Retinal pigment epithelial cell (primary cell): ENCODE measurements around the gene YPEL5.
A peak's percentile ranks its signal among the peaks of the same experiment; 100 is the strongest.

Experiments
- DNase-seq: peaks from one replicate; pipeline ENCODE4 v3.0.0-alpha.2; 2010; ENCODE audit warnings: low read depth
- H3K4me3 ChIP-seq: 2 replicates; pipeline ENCODE4 v1.5.1; 2011; ENCODE audit warnings: mild to moderate bottlenecking, low read length, control low read depth, moderate library complexity
- TF ChIP-seq, protein P1 (sequence below): conservative IDR thresholded peaks from 2 replicates; pipeline ENCODE4 v1.5.1; 2011; ENCODE audit warnings: low read depth, low read length, control low read depth, inconsistent platforms

The YPEL5 gene

DNA sequence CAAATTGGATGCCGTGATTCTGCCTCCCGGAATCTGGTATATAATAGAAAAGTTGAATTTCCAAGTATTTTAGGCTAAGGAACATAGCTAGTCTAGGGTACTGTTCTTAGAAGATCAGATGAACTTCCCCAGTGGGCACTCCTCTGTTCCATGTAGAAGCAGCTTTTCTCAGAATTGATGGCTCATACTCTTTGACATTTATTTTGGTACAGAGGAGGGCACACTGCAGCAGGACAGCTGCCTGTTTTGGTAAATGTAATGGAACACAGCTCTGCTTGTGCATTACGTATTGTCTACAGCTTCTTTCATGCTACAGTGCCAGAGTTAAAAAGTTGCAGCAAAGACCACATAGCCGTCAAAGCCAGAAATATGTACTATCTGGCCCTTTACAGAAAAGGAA, 10.8 kb downstream of the YPEL5 start:
- H3K4me3 ChIP-seq: no peak overlapping the region
- DNase-seq: no peak
- TF ChIP-seq, protein P1, sequence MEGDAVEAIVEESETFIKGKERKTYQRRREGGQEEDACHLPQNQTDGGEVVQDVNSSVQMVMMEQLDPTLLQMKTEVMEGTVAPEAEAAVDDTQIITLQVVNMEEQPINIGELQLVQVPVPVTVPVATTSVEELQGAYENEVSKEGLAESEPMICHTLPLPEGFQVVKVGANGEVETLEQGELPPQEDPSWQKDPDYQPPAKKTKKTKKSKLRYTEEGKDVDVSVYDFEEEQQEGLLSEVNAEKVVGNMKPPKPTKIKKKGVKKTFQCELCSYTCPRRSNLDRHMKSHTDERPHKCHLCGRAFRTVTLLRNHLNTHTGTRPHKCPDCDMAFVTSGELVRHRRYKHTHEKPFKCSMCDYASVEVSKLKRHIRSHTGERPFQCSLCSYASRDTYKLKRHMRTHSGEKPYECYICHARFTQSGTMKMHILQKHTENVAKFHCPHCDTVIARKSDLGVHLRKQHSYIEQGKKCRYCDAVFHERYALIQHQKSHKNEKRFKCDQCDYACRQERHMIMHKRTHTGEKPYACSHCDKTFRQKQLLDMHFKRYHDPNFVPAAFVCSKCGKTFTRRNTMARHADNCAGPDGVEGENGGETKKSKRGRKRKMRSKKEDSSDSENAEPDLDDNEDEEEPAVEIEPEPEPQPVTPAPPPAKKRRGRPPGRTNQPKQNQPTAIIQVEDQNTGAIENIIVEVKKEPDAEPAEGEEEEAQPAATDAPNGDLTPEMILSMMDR: no peak

DNA sequence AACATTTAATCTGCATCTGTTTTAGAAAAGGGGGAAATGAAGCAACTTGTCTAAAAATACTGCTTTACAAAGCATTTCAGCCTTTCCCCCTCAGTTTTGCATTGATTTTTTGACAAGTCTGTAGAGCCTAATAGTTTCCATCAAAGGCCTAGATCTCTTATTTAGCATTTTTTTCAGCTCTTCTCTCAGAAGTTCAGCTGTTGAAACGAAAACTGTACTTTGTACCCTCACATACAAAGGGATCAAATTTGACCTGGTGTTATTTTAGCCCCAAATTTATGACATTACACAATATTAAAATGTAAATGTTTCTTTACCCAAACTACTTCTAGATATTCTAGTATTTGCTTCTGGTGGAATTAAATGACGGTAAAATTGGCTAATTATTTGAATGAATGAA, 13.0 kb downstream of the YPEL5 start:
- TF ChIP-seq, protein P1: no peak
- no peak overlapping the region for H3K4me3 ChIP-seq
- no peak for DNase-seq

DNA sequence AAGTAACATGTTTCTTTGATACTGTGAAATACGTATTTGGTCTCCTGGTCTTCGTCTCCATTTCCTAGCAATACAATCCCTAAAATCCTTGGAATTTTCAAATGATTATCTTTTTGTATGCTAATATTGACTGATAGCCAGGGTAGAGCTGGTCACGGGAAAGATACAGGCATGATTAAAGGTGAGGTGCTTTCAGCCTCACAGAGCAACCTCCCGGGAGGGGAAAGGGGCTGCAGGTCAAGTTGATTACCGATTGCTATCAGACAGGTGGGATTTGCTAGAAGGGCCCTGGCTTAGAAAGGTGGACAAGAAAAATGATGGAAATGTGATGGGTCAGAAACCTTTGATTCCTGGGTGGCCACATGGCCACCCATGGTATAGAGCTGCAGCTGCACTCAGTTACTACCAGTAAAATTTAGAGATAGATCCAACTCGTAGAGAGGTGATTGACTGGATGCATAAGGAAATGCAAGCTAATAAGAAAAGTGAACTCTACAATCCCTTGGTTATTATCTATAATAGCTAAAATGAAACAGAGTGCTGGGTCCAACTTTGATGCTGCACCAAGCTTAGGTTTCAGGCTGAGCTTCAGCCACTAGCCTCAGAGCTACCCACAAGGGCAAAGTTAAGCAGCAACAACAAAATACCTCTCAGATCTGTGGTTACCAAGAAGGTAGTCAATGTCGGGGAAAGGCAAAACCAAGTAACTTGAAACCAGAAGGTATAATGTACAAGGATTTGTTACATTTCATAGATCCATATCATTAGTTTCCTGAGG, 15.3 kb downstream of the YPEL5 start:
- TF ChIP-seq, protein P1: no peak
- DNase-seq: no peak
- no peak overlapping the region for H3K4me3 ChIP-seq

DNA sequence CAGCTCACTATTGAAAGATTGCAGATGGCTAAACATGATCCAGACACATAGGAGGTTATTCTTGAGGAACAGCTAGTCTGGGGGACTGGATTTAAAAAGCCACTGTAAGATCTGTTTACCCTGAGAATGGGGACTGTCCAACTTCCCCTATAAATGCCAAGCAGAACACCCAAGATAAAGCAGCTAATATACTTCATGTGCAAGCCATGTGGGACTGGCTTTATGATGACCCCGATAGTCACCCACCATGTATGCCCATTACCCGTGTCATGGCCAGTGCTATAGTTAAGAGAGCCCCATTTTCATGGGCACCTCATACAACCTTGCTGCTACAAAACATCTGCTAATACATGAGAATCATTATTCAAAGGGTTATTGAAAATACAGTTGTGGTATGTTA, 16.0 kb downstream of the YPEL5 start:
- no peak for DNase-seq
- TF ChIP-seq, protein P1: no peak

DNA sequence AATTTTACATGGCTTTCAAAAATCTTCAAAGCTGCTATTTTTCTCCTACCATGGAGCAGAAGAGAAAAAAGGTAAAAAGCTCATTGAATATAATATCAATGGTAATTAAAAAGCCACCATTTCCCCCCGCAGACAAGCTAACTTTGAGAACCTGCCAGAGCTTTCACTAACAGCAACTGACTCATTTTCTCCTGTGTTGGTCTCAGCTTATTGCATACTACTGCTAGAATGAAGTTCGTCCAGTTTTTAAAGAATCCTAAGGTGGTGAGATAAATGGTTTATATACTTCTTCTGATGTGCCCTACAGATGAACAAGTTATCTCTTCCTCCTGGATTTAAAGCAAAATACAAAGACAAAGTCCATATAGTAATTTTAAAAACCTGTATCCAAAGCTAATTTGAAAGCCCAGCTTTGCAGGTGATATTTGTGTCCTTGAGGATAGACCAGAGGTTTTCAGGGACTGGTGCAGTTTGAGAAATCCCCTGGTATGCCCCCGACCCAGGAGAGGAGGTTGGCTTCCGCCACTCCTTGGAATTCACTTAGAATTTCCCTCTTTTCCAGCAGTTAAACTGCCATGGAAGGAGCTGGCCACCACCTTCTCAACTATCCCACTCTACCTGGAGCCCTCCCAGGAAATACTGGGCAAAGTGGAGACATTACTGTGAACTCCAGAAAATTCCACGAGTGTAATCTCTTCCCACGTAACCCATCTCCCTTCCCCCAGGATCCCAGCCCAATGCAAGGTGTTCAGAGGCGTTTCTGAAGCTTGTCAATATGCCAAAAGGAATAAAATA, 17.5 kb downstream of the YPEL5 start:
- DNase-seq: no peak
- no peak overlapping the region for H3K4me3 ChIP-seq
- TF ChIP-seq, protein P1: no peak

More for the DNA sequence above, 16.0 kb downstream of the YPEL5 start:
- H3K4me3 ChIP-seq: no peak overlapping the region

DNA sequence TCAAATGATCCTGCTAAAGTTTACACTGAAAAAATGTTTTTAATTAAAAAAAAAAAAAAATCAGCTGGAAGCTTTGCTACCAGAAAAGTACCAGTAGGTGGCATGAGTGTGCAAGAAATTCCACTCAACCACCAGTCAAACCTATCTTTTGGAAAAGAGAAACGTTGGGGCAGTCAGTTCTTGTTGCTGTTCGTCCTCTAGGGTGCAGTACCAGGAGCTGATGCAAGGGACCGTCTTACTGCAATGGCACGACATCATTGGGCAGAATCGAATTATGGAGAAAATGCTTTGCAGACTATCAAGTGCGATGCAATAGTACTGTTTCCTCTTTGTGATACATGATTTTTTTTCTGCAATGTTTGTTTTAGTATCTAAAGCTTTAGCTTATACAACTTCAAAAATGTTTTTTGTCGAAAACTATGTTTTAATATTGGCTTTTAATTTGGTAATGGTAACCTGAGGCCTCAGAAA, 18.3 kb downstream of the YPEL5 start:
- H3K4me3 ChIP-seq: no peak overlapping the region
- DNase-seq: peak; percentile 80
- TF ChIP-seq, protein P1: peak; percentile 86
